RWPE1 (cell line): ENCODE measurements around the gene TUBA4B.

Experiments
- CTCF ChIA-PET: fragments of 350-600 bp; sonication (Branson Sonifier 250); formaldehyde crosslinking; extraction: SDS; loops from one replicate; lab custom pipeline; 2021; lab: Yijun Ruan, JAX
- POLR2A ChIA-PET: fragments of 400-600 bp; formaldehyde crosslinking; extraction: SDS; loops from one replicate; lab custom pipeline; 2020; ENCODE audit warnings: antibody characterized with exemption; ENCODE audit not compliant: low non-redundant PET; lab: Yijun Ruan, JAX
- DNase-seq: peaks from one replicate; pipeline ENCODE4 v3.0.0; 2012; ENCODE audit warnings: low spot score
- H3K27ac ChIP-seq: fragments of 450-650 bp; 2 replicates; pipeline ENCODE4 v1.5.1; 2017
- TF ChIP-seq, protein P1 (sequence below): fragments of 450-650 bp; conservative IDR thresholded peaks from 2 replicates; pipeline ENCODE4 v1.5.1; 2017; ENCODE audit warnings: low read depth, mild to moderate bottlenecking

The TUBA4B gene

DNA sequence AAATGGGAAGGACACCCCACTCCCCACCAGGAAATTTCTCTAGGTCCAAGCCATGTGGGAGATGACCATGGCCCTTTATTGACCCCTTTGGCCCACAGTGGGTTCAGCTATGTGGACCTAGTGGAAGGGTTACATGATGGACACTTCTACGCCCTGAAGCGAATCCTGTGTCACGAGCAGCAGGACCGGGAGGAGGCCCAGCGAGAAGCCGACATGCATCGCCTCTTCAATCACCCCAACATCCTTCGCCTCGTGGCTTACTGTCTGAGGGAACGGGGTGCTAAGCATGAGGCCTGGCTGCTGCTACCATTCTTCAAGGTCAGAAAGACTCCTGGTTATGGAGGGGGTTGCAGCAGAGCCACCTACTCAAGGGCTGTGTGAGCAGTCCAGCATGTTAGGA lies 6.5 kb upstream of the TUBA4B start:
- CTCF ChIA-PET: interaction anchor here (0.7 to 2.5 kb wide), 2 partner anchors 28 to 48 kb away, joined by 3 to 20 read pairs; no protein-coding TSS in a partner anchor
- POLR2A ChIA-PET: interaction anchor here (1.2 to 2.2 kb wide), 2 partner anchors 8 to 9 kb away, joined by 3 to 6 read pairs; no protein-coding TSS in a partner anchor
- no peak for DNase-seq
- TF ChIP-seq, protein P1, sequence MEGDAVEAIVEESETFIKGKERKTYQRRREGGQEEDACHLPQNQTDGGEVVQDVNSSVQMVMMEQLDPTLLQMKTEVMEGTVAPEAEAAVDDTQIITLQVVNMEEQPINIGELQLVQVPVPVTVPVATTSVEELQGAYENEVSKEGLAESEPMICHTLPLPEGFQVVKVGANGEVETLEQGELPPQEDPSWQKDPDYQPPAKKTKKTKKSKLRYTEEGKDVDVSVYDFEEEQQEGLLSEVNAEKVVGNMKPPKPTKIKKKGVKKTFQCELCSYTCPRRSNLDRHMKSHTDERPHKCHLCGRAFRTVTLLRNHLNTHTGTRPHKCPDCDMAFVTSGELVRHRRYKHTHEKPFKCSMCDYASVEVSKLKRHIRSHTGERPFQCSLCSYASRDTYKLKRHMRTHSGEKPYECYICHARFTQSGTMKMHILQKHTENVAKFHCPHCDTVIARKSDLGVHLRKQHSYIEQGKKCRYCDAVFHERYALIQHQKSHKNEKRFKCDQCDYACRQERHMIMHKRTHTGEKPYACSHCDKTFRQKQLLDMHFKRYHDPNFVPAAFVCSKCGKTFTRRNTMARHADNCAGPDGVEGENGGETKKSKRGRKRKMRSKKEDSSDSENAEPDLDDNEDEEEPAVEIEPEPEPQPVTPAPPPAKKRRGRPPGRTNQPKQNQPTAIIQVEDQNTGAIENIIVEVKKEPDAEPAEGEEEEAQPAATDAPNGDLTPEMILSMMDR: no peak
- H3K27ac ChIP-seq: peak overlapping the region; percentile 98

DNA sequence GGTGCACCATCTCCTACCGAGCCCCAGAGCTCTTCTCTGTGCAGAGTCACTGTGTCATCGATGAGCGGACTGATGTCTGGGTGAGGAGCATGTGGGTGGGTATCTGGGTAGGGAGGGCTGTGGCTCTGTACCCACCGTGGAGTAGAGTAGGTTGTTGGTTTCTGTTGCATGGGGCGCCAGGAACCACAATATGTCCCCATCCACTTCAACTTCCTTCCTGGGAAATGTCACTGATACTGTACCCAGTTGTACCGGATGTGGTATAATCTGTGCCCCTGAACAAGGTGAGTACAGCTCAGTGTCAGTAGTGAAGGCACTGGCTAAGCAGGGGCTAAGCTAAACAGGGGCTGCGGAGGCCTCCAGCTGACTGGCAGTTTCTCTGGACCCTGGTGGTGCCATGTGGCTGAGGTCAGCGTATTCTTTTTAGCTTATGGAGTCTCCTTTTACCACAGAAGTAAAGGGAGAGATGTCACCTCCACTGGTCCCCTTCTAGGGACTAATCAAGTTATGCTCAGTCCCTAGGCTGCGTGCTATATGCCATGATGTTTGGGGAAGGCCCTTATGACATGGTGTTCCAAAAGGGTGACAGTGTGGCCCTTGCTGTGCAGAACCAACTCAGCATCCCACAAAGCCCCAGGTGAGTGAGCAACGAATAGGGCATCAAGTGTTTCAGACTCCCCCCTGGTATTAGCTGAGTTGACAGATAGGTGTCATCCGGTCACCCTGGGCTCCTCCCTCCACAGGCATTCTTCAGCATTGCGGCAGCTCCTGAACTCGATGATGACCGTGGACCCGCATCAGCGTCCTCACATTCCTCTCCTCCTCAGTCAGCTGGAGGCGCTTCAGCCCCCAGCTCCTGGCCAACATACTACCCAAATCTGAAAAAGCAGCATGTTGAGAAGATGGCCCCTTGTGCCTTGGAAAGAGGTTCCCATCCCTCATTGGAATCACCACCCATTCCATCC lies 5.1 kb upstream of the TUBA4B start:
- TF ChIP-seq, protein P1: no peak
- ChIA-PET CTCF (interaction anchor here (0.6 to 2.7 kb wide), 3 partner anchors 30 to 51 kb away, joined by 3 to 22 read pairs (median 5); no protein-coding TSS in a partner anchor), POLR2A (interaction anchor here (0.8 to 1.9 kb wide), 2 partner anchors 30 to 39 kb away, joined by 3 to 12 read pairs; partner anchors contain the start of gene DNAJB2)
- DNase-seq: no peak
- H3K27ac ChIP-seq: peak overlapping the region; percentile 98

DNA sequence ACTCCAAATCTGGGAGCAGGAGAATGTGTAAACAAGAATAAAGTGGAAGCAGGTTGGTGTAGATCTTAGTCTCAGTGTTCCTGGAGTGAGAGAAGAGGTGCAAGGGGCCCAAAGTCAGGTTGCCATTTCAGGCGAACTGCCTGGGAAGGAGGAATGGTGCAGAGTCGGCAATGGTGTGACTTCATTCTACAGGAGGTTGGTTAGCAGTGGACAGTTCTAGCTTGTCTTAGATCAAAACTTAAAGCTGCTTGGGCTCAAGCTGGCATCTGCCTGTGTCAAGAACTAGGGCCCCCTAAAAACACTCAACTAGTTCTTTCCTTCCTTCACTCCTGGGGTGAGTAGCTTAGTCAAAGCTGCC lies 4.2 kb upstream of the TUBA4B start:
- no peak for DNase-seq
- POLR2A ChIA-PET: interaction anchor here (0.6 to 2.1 kb wide), 6 partner anchors 19 to 67 kb away, joined by 3 to 14 read pairs (median 6); partner anchors contain the start of genes ANKZF1, ATG9A and DNAJB2

DNA sequence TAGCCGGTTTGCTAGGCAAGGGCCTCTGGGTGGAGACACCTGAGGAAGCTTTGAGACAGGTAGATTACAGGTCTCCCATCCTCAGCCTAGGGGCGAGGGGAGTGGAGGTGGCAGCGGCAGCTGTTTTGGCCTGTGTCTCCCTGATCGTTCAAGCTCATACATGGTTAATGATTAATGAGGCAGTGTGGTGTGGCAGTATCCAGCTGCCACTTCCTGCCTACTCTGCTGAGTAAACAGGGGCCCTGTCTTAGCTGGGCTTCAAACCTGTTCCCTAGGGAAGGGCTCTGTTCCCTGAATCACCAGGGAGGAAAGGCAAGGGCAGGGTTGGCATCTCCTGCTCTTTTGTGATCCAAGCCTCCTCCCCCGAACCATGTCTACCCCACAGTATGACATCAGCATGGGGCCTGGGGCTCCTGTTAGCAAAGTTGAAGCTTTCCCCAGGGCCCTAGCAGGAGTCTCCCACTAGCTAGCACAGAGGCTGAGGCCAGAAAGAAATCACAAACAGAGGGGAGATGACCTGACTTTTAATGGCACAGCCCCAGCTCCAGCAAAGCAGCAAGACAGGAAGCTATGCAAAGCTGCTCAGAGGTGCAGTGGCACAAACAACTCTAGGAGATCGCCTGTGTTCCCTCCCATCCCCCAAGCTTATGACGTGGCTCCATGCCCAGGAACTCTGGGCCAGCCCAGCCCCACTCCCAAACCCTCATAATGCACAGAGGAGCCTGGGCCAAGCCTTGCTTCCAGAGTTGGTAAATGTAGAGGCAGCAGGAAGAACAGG lies 3.7 kb upstream of the TUBA4B start:
- peak; percentile 81 for DNase-seq
- TF ChIP-seq, protein P1: no peak
- ChIA-PET CTCF (interaction anchor here (0.8 to 2.7 kb wide), 5 partner anchors 19 to 50 kb away, joined by 3 to 22 read pairs (median 5); partner anchors contain the start of genes ANKZF1 and DNAJB2), POLR2A (interaction anchor here (0.6 to 2.1 kb wide), 8 partner anchors 20 to 355 kb away, joined by 3 to 14 read pairs (median 4); partner anchors contain the start of genes ANKZF1, ATG9A and DNAJB2)
- peak overlapping the region; percentile 98 for H3K27ac ChIP-seq

More for the DNA sequence above, 4.2 kb upstream of the TUBA4B start:
- CTCF ChIA-PET: interaction anchor here (0.8 to 2.7 kb wide), 5 partner anchors 19 to 50 kb away, joined by 3 to 22 read pairs (median 5); partner anchors contain the start of genes ANKZF1 and DNAJB2
- TF ChIP-seq, protein P1: no peak
- H3K27ac ChIP-seq: peak overlapping the region; percentile 98

DNA sequence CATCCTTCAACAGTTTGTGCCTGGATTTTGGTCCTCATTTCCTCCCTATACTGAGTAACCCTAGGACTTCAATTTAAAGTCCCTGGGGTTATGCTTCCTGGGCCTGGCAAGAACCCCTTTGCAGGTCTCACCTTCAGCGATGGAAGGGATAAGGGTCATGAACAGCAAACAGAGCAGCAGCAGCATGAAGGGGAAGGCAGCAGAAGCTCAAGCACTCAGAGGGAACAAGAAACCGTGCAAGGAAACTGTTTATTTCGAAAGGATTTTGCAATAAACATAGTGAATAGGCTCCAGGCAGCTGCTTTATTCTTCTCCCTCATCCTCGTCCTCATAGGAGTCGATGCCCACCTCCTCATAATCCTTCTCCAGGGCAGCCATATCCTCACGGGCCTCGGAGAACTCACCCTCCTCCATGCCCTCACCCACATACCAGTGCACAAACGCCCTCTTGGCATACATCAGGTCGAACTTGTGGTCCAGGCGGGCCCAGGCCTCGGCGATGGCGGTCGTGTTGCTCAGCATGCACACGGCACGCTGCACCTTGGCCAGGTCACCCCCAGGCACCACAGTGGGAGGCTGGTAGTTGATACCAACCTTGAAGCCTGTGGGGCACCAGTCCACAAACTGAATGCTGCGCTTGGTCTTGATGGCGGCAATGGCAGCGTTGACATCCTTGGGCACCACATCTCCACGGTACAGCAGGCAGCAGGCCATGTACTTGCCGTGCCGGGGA lies 2.8 kb upstream of the TUBA4B start:
- peak overlapping the region; percentile 98 for H3K27ac ChIP-seq
- POLR2A ChIA-PET: interaction anchor here (0.6 to 4.9 kb wide), 6 partner anchors 23 to 356 kb away, joined by 3 to 35 read pairs (median 8); partner anchors contain the start of gene DNAJB2
- no peak for DNase-seq
- TF ChIP-seq, protein P1: no peak
- CTCF ChIA-PET: interaction anchor here (0.6 to 2.7 kb wide), 3 partner anchors 28 to 49 kb away, joined by 3 to 22 read pairs (median 5); partner anchors contain the start of gene DNAJB2
